ENCODE results near the gene MTHFR. TPM values are rescaled to one million over a fixed set of nuclear protein-coding genes. Genes with fewer than 3 reads are reported as not detected.

The MTHFR gene
- total and polyA plus RNA-seq, 2 donors = 20.1 to 26.9 TPM

GRCh38 chr1:11787251-11787803 is 18.4 kb downstream of the MTHFR start:
- Histone ChIP-seq H3K36me3 (ENCODE audit: insufficient read depth) (no peaks in the 10 kb centered on the region), H3K27ac (ENCODE audit: low read depth) (peak overlapping the region; percentile 55), H3K4me3 (ENCODE audit: low read depth, low read length) (no peak overlapping the region), H3K4me1 (ENCODE audit: insufficient read depth) (no peaks in the 10 kb centered on the region)
- WGBS = 13% methylated on average over 16 of the region's 16 CpGs
- no peak for DNase-seq (ENCODE audit: extremely low spot score)

GRCh38 chr1:11786168-11786567 is 19.6 kb downstream of the MTHFR start:
- Histone ChIP-seq H3K4me3 (ENCODE audit: low read depth, low read length) (no peak overlapping the region), H3K27ac (ENCODE audit: low read depth) (no peak overlapping the region), H3K4me1 (ENCODE audit: insufficient read depth) (no peaks in the 10 kb centered on the region), H3K36me3 (ENCODE audit: insufficient read depth) (no peaks in the 10 kb centered on the region)
- WGBS = 63% methylated on average over 5 of the region's 5 CpGs
- no peak for DNase-seq (ENCODE audit: extremely low spot score)

- H3K4me3 ChIP-seq (ENCODE audit: low read depth, low read length) = no peak overlapping the region
- no peak for DNase-seq (ENCODE audit: extremely low spot score)
- no peaks in the 10 kb centered on the region for H3K4me1 ChIP-seq (ENCODE audit: insufficient read depth)
These were observed 20.6 kb downstream of the MTHFR start for GRCh38 chr1:11784993-11785769.

GRCh38 chr1:11784256-11784992 is 21.3 kb downstream of the MTHFR start:
- Histone ChIP-seq H3K4me1 (ENCODE audit: insufficient read depth) (no peaks in the 10 kb centered on the region), H3K36me3 (ENCODE audit: insufficient read depth) (no peaks in the 10 kb centered on the region), H3K4me3 (ENCODE audit: low read depth, low read length) (no peak overlapping the region), H3K27ac (ENCODE audit: low read depth) (no peak overlapping the region)
- DNase-seq (ENCODE audit: extremely low spot score) = no peak
- WGBS = 69% methylated on average over 21 of the region's 21 CpGs

More at GRCh38 chr1:11784993-11785769, 20.6 kb downstream of the MTHFR start:
- H3K27ac ChIP-seq (ENCODE audit: low read depth) = no peak overlapping the region
- 9% methylated on average over 30 of the region's 30 CpGs for WGBS
- no peaks in the 10 kb centered on the region for H3K36me3 ChIP-seq (ENCODE audit: insufficient read depth)

GRCh38 chr1:11783556-11783955 is 22.2 kb downstream of the MTHFR start:
- H3K27ac ChIP-seq (ENCODE audit: low read depth) = no peak overlapping the region
- WGBS = 89% methylated on average over 6 of the region's 6 CpGs
- DNase-seq (ENCODE audit: extremely low spot score) = no peak
- H3K4me1 ChIP-seq (ENCODE audit: insufficient read depth) = no peaks in the 10 kb centered on the region
- H3K36me3 ChIP-seq (ENCODE audit: insufficient read depth) = no peaks in the 10 kb centered on the region
- no peak overlapping the region for H3K4me3 ChIP-seq (ENCODE audit: low read depth, low read length)

GRCh38 chr1:11782127-11782708 is 23.5 kb downstream of the MTHFR start:
- H3K27ac ChIP-seq (ENCODE audit: low read depth) = no peak overlapping the region
- H3K4me3 ChIP-seq (ENCODE audit: low read depth, low read length) = no peak overlapping the region
- H3K4me1 ChIP-seq (ENCODE audit: insufficient read depth) = no peaks in the 10 kb centered on the region
- H3K36me3 ChIP-seq (ENCODE audit: insufficient read depth) = no peaks in the 10 kb centered on the region
- WGBS = 80% methylated on average over 6 of the region's 6 CpGs
- DNase-seq (ENCODE audit: extremely low spot score) = no peak

GRCh38 chr1:11781297-11781696 is 24.5 kb downstream of the MTHFR start:
- 87% methylated on average over 12 of the region's 12 CpGs for WGBS
- Histone ChIP-seq H3K4me1 (ENCODE audit: insufficient read depth) (no peaks in the 10 kb centered on the region), H3K27ac (ENCODE audit: low read depth) (no peak overlapping the region), H3K4me3 (ENCODE audit: low read depth, low read length) (no peak overlapping the region), H3K36me3 (ENCODE audit: insufficient read depth) (no peaks in the 10 kb centered on the region)
- DNase-seq (ENCODE audit: extremely low spot score) = no peak

- DNase-seq (ENCODE audit: extremely low spot score) = no peak
- WGBS = 81% methylated on average over 10 of the region's 10 CpGs
- Histone ChIP-seq H3K36me3 (ENCODE audit: insufficient read depth) (no peaks in the 10 kb centered on the region), H3K27ac (ENCODE audit: low read depth) (no peak overlapping the region), H3K4me1 (ENCODE audit: insufficient read depth) (no peaks in the 10 kb centered on the region), H3K4me3 (ENCODE audit: low read depth, low read length) (no peak overlapping the region)
These were observed 25.2 kb downstream of the MTHFR start for GRCh38 chr1:11780380-11781147.

GRCh38 chr1:11779715-11780379 is 25.9 kb downstream of the MTHFR start:
- no peak for DNase-seq (ENCODE audit: extremely low spot score)
- WGBS = 84% methylated on average over 13 of the region's 13 CpGs
- no peaks in the 10 kb centered on the region for H3K36me3 ChIP-seq (ENCODE audit: insufficient read depth)
- H3K4me1 ChIP-seq (ENCODE audit: insufficient read depth) = no peaks in the 10 kb centered on the region
- H3K27ac ChIP-seq (ENCODE audit: low read depth) = no peak overlapping the region
- no peak overlapping the region for H3K4me3 ChIP-seq (ENCODE audit: low read depth, low read length)

- no peaks in the 10 kb centered on the region for H3K4me1 ChIP-seq (ENCODE audit: insufficient read depth)
- WGBS = 90% methylated on average over 15 of the region's 15 CpGs
- H3K4me3 ChIP-seq (ENCODE audit: low read depth, low read length) = no peak overlapping the region
- H3K27ac ChIP-seq (ENCODE audit: low read depth) = no peak overlapping the region
- DNase-seq (ENCODE audit: extremely low spot score) = no peak
- H3K36me3 ChIP-seq (ENCODE audit: insufficient read depth) = no peaks in the 10 kb centered on the region
These were observed 26.7 kb downstream of the MTHFR start for GRCh38 chr1:11778844-11779623.

- Histone ChIP-seq H3K4me3 (ENCODE audit: low read depth, low read length) (no peak overlapping the region), H3K27ac (ENCODE audit: low read depth) (no peak overlapping the region), H3K4me1 (ENCODE audit: insufficient read depth) (no peaks in the 10 kb centered on the region), H3K36me3 (ENCODE audit: insufficient read depth) (no peaks in the 10 kb centered on the region)
- DNase-seq (ENCODE audit: extremely low spot score) = no peak
- 93% methylated on average over 9 of the region's 9 CpGs for WGBS
These were observed 27.4 kb downstream of the MTHFR start for GRCh38 chr1:11778336-11778735.

GRCh38 chr1:11777658-11778322 is 28.0 kb downstream of the MTHFR start:
- no peak for DNase-seq (ENCODE audit: extremely low spot score)
- 85% methylated on average over 8 of the region's 8 CpGs for WGBS
- Histone ChIP-seq H3K4me1 (ENCODE audit: insufficient read depth) (no peaks in the 10 kb centered on the region), H3K4me3 (ENCODE audit: low read depth, low read length) (no peak overlapping the region), H3K36me3 (ENCODE audit: insufficient read depth) (no peaks in the 10 kb centered on the region), H3K27ac (ENCODE audit: low read depth) (no peak overlapping the region)
